GM12878 (cell line): ENCODE measurements around the gene UTS2R. TPM values are rescaled to one million over a fixed set of nuclear protein-coding genes. Genes with fewer than 3 reads are reported as not detected.

Experiments used
- ATAC-seq: fragments of 200-7000 bp; cut with Tn5 transposase; 3 replicates; pipeline ENCODE4 v1.9.1; 2020; ENCODE audit warnings: mild to moderate bottlenecking, moderate library complexity
- BruUV-seq: library from RNA; stranded (reverse); fragments of 400-500 nt; replicated peaks from 2 replicates; lab custom pipeline; 2021; lab: Mats Ljungman, UMichigan
- CTCF ChIA-PET: fragments of 300-600 bp; sonication (Branson Sonifier 250); formaldehyde crosslinking; extraction: SDS; loops from one replicate; lab custom pipeline; 2021; ENCODE audit warnings: inconsistent platforms; lab: Yijun Ruan, JAX
- POLR2A ChIA-PET: fragments of 350-600 bp; formaldehyde crosslinking; extraction: SDS; loops from one replicate; lab custom pipeline; 2021; ENCODE audit warnings: inconsistent platforms; lab: Charles Lee
- RAD21 ChIA-PET: fragments of 300-600 bp; sonication (Branson Sonifier 250); formaldehyde crosslinking; loops from one replicate; lab custom pipeline; 2023; ENCODE audit warnings: antibody characterized with exemption; ENCODE audit not compliant: unreplicated experiment; lab: Charles Lee
- SMC1A ChIA-PET: fragments of 300-600 bp; sonication (Branson Sonifier 250); formaldehyde crosslinking; loops from one replicate; lab custom pipeline; 2023; ENCODE audit not compliant: unreplicated experiment, uncharacterized antibody; lab: Charles Lee
- DNase-seq: peaks from one replicate; pipeline ENCODE4 v3.0.0-alpha.2; 2011; ENCODE audit warnings: low read depth, low spot score
- FAIRE-seq: peaks from 3 replicates; lab custom pipeline; 2011; peaks lifted over from hg19 to GRCh38; lab: Jason Lieb, UNC
- H2AFZ ChIP-seq: 2 replicates; pipeline ENCODE4 v1.6.0; 2011; ENCODE audit warnings: low read depth, low read length, control low read depth; ENCODE audit not compliant: control insufficient read depth
- H3K27ac ChIP-seq: 2 replicates; pipeline ENCODE4 v1.5.1; 2011; ENCODE audit warnings: control low read depth; ENCODE audit not compliant: control insufficient read depth, insufficient read depth
- H3K27me3 ChIP-seq, 2 experiments: replicated peaks in 1 of 2; 2 replicates each; pipeline versions ENCODE4 v1.6.0 to v1.6.1; 2011; ENCODE audit warnings: low read length in 1 of 2; ENCODE audit not compliant: control insufficient read depth in 2 of 2, insufficient read depth in 2 of 2
- H3K36me3 ChIP-seq, 2 experiments: 2 replicates each; pipeline ENCODE4 v1.5.1; 2011; ENCODE audit warnings: low read length in 1 of 2; ENCODE audit not compliant: control insufficient read depth in 2 of 2, insufficient read depth in 2 of 2
- H3K4me1 ChIP-seq: 2 replicates; pipeline ENCODE4 v1.6.1; 2011; ENCODE audit warnings: mild to moderate bottlenecking, low read length, moderate library complexity, mixed read lengths; ENCODE audit not compliant: control insufficient read depth, insufficient read depth
- H3K4me2 ChIP-seq: 2 replicates; pipeline ENCODE4 v1.6.0; 2011; ENCODE audit warnings: control low read depth; ENCODE audit not compliant: control insufficient read depth, insufficient read depth
- H3K4me3 ChIP-seq: fragments of 200-600 bp; sonication (generic); 2 replicates; pipeline ENCODE4 v1.5.1; 2016
- H3K79me2 ChIP-seq: 2 replicates; pipeline ENCODE4 v1.6.0; 2011; ENCODE audit warnings: low read length; ENCODE audit not compliant: control insufficient read depth, insufficient read depth
- H3K9ac ChIP-seq: 2 replicates; pipeline ENCODE4 v1.8.0; 2011; ENCODE audit warnings: low read length, control low read depth, mixed read lengths; ENCODE audit not compliant: control insufficient read depth, insufficient read depth
- H3K9me3 ChIP-seq: replicated peaks from 3 replicates; pipeline ENCODE4 v1.5.1; 2011; ENCODE audit warnings: mild to moderate bottlenecking, low read length; ENCODE audit not compliant: control insufficient read depth, insufficient read depth
- H4K20me1 ChIP-seq: 2 replicates; pipeline ENCODE4 v1.6.0; 2011; ENCODE audit not compliant: control insufficient read depth, insufficient read depth
- BHLHE40 ChIP-seq, 2 experiments: fragments of 450-650 bp in 1 of 2; IDR thresholded peaks; 2 replicates each; pipeline ENCODE4 v1.6.1; 2011 to 2017; ENCODE audit warnings: low read depth in 2 of 2, borderline replicate concordance in 1 of 2, improper control_type of control experiment in 1 of 2, low read length in 1 of 2, mild to moderate bottlenecking in 1 of 2
- BRCA1 ChIP-seq: IDR thresholded peaks from 2 replicates; pipeline ENCODE4 v1.6.1; 2011; ENCODE audit warnings: low read depth, low read length, improper control_type of control experiment
- CEBPB ChIP-seq, 2 experiments: fragments of 150-350 bp in 1 of 2; IDR thresholded peaks; 2 replicates each; pipeline ENCODE4 v1.6.1; 2012 to 2014; ENCODE audit warnings: low read depth in 2 of 2, low read length in 2 of 2, borderline replicate concordance in 1 of 2, inconsistent platforms in 1 of 2
- E4F1 ChIP-seq: fragments of 450-650 bp; IDR thresholded peaks from 2 replicates; pipeline ENCODE4 v1.6.1; 2018; ENCODE audit warnings: borderline replicate concordance, mild to moderate bottlenecking; ENCODE audit not compliant: partially characterized antibody
- IKZF2 ChIP-seq, 2 experiments: fragments of 450-650 bp; IDR thresholded peaks; 2 replicates each; pipeline ENCODE4 v1.6.1; 2017; ENCODE audit warnings: mild to moderate bottlenecking in 2 of 2, moderate library complexity in 2 of 2
- NBN ChIP-seq: fragments of 450-650 bp; IDR thresholded peaks from 2 replicates; pipeline ENCODE4 v1.6.1; 2016
- RAD21 ChIP-seq: IDR thresholded peaks from 2 replicates; pipeline ENCODE4 v1.6.1; 2011; ENCODE audit warnings: mild to moderate bottlenecking, low read depth, low read length, moderate library complexity; ENCODE audit not compliant: insufficient read depth
- RBBP5 ChIP-seq: fragments of 200-600 bp; sonication (generic); conservative IDR thresholded peaks from 2 replicates; pipeline ENCODE4 v1.6.1; 2016
- SMAD5 ChIP-seq: IDR thresholded peaks from 2 replicates; pipeline ENCODE4 v1.6.1; 2016; ENCODE audit warnings: antibody characterized with exemption, low read depth
- SMARCA5 ChIP-seq: fragments of 450-650 bp; IDR thresholded peaks from 2 replicates; pipeline ENCODE4 v1.6.1; 2017; ENCODE audit warnings: mild to moderate bottlenecking
- SPI1 ChIP-seq: IDR thresholded peaks from 2 replicates; pipeline ENCODE4 v1.6.1; 2011; ENCODE audit warnings: low read depth, mild to moderate bottlenecking, low read length, moderate library complexity, borderline replicate concordance; ENCODE audit not compliant: insufficient read depth
- WGBS: methylation state at CpG from one replicate; pipeline ENCODE4 v1.1.6; 2016; ENCODE audit warnings: low lambda C conversion rate; ENCODE audit not compliant: insufficient replicate concordance, insufficient coverage; ENCODE audit errors: missing lambda C conversion rate; 5-methylcytosine and 5-hydroxymethylcytosine counted together
- in situ Hi-C: fragments of 300-500 bp; cut with MboI; formaldehyde crosslinking; loops from 9 replicates; pipeline ENCODE4 v1.14.3; 2018; ENCODE audit warnings: mixed read lengths
- intact Hi-C: fragments of 100-400 bp; cut with micrococcal nuclease; formaldehyde crosslinking; loops from one replicate; pipeline ENCODE4 v1.14.2; 2022; ENCODE audit not compliant: unreplicated experiment
- polyA plus RNA-seq, 11 experiments: library from polyadenylated mRNA; depleted of rRNA in 4 of 11; unstranded in 6 of 11; stranded (reverse) in 5 of 11; fragments of >200 nt; fragmentation: Nextera tagmentation in 4 of 11; fragmentation: Illumina TruSeq in 1 of 11; extraction: Ambion mirVana in 4 of 11; extraction: Trizol in 1 of 11; gene quantifications; 1 replicate in 1 of 11; 2 replicates in 10 of 11; pipeline versions ENCODE4 v1.2.1 to v1.2.3, GENCODE V29; 2011 to 2016; ENCODE audit warnings: inconsistent platforms in 2 of 11, missing spikeins in 2 of 11, low read depth in 1 of 11
- total RNA-seq, 4 experiments: library from RNA; depleted of rRNA in 3 of 4; stranded (reverse); fragments of >200 nt in 3 of 4; fragmentation: Illumina TruSeq in 1 of 4; extraction: Trizol in 1 of 4; gene quantifications; 2 replicates each; pipeline versions ENCODE4 v1.2.1 to v1.2.3, GENCODE V29; 2013 to 2021
- TF ChIP-seq, protein P1 (sequence below): fragments of 450-650 bp; IDR thresholded peaks from 2 replicates; pipeline ENCODE4 v1.6.1; 2017; ENCODE audit warnings: mild to moderate bottlenecking, low read depth, inconsistent platforms; ENCODE audit not compliant: poor library complexity, severe bottlenecking
- TF ChIP-seq, protein P2 (sequence below): fragments of 450-650 bp; formaldehyde crosslinking; IDR thresholded peaks from 2 replicates; pipeline ENCODE4 v1.5.0; 2022; ENCODE audit warnings: mild to moderate bottlenecking, missing genetic modification characterization
- TF ChIP-seq, protein P3 (sequence below): fragments of 450-650 bp; IDR thresholded peaks from 2 replicates; pipeline ENCODE4 v1.6.1; 2018; ENCODE audit warnings: mild to moderate bottlenecking, low read depth, moderate library complexity; ENCODE audit not compliant: partially characterized antibody

The UTS2R gene
- total and polyA plus RNA-seq, 10 of the 15 experiments (the other 5 are each of a cell fraction or from before 2014, with no cell fraction given): 0.04 to 0.36 (median 0.11) TPM; not detected in 6

GRCh38 chr17:82348434-82348833 is 23.1 kb upstream of the UTS2R start:
- Histone ChIP-seq H3K4me3 (no peak overlapping the region), H3K36me3 (no peaks in the 10 kb centered on the region), H3K27ac (no peak overlapping the region), H3K9ac (no peak overlapping the region), H3K4me2 (no peak overlapping the region), H3K27me3 (no peaks in the 10 kb centered on the region), H3K9me3 (no peaks in the 10 kb centered on the region), H2AFZ (no peak overlapping the region), H3K4me1 (peaks cover 15% of the 10 kb centered on the region), H3K79me2 (no peaks in the 10 kb centered on the region), H4K20me1 (no peaks in the 10 kb centered on the region)
- no peak for FAIRE-seq
- ChIA-PET RAD21 (no interaction called here), SMC1A (no interaction called here), CTCF (interaction anchor here (0.6 kb wide), 1 partner anchor 94 kb away, joined by 3 read pairs; no protein-coding TSS in a partner anchor), POLR2A (no interaction called here)
- in situ Hi-C loops (no loop called here), intact Hi-C loops (no loop called here)
- no TSS peak for BruUV-seq
- 41% methylated on average over 9 of the region's 9 CpGs for WGBS
- DNase-seq: no peak
- ATAC-seq: no peak
- TF ChIP-seq SPI1 (no peak), RBBP5 (no peak), E4F1 (no peak), SMARCA5 (no peak), BRCA1 (no peak), SMAD5 (no peak), NBN (no peak), RAD21 (no peak), BHLHE40 (IDR thresholded peaks at IDR 0.05; ENCODE audit: borderline replicate concordance in 1 of 2, low read depth in 2 of 2, low read length in 1 of 2) (no peak), CEBPB (IDR thresholded peaks at IDR 0.05; ENCODE audit: borderline replicate concordance in 1 of 2, low read depth in 2 of 2, low read length in 2 of 2) (no peak), IKZF2 (IDR thresholded peaks at IDR 0.05) (no peak)
- TF ChIP-seq, protein P1, sequence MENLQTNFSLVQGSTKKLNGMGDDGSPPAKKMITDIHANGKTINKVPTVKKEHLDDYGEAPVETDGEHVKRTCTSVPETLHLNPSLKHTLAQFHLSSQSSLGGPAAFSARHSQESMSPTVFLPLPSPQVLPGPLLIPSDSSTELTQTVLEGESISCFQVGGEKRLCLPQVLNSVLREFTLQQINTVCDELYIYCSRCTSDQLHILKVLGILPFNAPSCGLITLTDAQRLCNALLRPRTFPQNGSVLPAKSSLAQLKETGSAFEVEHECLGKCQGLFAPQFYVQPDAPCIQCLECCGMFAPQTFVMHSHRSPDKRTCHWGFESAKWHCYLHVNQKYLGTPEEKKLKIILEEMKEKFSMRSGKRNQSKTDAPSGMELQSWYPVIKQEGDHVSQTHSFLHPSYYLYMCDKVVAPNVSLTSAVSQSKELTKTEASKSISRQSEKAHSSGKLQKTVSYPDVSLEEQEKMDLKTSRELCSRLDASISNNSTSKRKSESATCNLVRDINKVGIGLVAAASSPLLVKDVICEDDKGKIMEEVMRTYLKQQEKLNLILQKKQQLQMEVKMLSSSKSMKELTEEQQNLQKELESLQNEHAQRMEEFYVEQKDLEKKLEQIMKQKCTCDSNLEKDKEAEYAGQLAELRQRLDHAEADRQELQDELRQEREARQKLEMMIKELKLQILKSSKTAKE: no peak
- TF ChIP-seq, protein P2, sequence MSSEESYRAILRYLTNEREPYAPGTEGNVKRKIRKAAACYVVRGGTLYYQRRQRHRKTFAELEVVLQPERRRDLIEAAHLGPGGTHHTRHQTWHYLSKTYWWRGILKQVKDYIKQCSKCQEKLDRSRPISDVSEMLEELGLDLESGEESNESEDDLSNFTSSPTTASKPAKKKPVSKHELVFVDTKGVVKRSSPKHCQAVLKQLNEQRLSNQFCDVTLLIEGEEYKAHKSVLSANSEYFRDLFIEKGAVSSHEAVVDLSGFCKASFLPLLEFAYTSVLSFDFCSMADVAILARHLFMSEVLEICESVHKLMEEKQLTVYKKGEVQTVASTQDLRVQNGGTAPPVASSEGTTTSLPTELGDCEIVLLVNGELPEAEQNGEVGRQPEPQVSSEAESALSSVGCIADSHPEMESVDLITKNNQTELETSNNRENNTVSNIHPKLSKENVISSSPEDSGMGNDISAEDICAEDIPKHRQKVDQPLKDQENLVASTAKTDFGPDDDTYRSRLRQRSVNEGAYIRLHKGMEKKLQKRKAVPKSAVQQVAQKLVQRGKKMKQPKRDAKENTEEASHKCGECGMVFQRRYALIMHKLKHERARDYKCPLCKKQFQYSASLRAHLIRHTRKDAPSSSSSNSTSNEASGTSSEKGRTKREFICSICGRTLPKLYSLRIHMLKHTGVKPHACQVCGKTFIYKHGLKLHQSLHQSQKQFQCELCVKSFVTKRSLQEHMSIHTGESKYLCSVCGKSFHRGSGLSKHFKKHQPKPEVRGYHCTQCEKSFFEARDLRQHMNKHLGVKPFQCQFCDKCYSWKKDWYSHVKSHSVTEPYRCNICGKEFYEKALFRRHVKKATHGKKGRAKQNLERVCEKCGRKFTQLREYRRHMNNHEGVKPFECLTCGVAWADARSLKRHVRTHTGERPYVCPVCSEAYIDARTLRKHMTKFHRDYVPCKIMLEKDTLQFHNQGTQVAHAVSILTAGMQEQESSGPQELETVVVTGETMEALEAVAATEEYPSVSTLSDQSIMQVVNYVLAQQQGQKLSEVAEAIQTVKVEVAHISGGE (CRISPR knock-in tag): no peak
- TF ChIP-seq, protein P3, sequence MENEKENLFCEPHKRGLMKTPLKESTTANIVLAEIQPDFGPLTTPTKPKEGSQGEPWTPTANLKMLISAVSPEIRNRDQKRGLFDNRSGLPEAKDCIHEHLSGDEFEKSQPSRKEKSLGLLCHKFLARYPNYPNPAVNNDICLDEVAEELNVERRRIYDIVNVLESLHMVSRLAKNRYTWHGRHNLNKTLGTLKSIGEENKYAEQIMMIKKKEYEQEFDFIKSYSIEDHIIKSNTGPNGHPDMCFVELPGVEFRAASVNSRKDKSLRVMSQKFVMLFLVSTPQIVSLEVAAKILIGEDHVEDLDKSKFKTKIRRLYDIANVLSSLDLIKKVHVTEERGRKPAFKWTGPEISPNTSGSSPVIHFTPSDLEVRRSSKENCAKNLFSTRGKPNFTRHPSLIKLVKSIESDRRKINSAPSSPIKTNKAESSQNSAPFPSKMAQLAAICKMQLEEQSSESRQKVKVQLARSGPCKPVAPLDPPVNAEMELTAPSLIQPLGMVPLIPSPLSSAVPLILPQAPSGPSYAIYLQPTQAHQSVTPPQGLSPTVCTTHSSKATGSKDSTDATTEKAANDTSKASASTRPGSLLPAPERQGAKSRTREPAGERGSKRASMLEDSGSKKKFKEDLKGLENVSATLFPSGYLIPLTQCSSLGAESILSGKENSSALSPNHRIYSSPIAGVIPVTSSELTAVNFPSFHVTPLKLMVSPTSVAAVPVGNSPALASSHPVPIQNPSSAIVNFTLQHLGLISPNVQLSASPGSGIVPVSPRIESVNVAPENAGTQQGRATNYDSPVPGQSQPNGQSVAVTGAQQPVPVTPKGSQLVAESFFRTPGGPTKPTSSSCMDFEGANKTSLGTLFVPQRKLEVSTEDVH: no peak
